ENCODE results near the gene TYW1.
"Not testable (repeated sequence)": the region's sequence is repeated elsewhere in the genome, so short reads cannot be mapped to it uniquely, and the experiment has no call there.

DNA sequence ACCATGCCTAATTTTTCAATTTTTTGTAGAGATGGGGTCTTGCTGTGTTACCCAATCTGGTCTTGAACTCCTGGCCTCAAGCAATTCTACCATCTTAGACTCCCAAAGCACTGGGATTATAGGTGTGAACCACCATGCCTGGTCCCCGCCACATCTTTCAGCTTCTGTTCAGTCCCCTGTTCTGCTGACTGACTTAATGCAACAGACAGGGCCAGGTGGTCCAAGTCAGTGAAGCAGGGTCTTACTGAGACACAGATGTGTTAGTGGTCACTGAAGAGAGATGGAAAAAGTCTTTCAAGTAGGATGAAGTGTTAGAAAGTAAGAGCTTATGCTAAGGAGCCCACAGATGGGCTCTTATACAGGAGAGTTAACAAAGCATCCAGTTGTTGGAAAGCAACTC is 246.2 kb downstream of the TYW1 start:
- TF ChIP-seq, protein P1, sequence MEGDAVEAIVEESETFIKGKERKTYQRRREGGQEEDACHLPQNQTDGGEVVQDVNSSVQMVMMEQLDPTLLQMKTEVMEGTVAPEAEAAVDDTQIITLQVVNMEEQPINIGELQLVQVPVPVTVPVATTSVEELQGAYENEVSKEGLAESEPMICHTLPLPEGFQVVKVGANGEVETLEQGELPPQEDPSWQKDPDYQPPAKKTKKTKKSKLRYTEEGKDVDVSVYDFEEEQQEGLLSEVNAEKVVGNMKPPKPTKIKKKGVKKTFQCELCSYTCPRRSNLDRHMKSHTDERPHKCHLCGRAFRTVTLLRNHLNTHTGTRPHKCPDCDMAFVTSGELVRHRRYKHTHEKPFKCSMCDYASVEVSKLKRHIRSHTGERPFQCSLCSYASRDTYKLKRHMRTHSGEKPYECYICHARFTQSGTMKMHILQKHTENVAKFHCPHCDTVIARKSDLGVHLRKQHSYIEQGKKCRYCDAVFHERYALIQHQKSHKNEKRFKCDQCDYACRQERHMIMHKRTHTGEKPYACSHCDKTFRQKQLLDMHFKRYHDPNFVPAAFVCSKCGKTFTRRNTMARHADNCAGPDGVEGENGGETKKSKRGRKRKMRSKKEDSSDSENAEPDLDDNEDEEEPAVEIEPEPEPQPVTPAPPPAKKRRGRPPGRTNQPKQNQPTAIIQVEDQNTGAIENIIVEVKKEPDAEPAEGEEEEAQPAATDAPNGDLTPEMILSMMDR (IDR thresholded peaks at IDR 0.05) = not testable (repeated sequence)
- not testable (repeated sequence) for TF ChIP-seq POLR2A, POLR2AphosphoS5 (IDR thresholded peaks at IDR 0.05)
